H9 (cell line): ENCODE measurements around the gene SNUPN. TPM values are rescaled to one million over a fixed set of nuclear protein-coding genes. Genes with fewer than 3 reads are reported as not detected.
"Not testable (repeated sequence)": the region's sequence is repeated elsewhere in the genome, so short reads cannot be mapped to it uniquely, and the experiment has no call there.

Source experiments
- DNase-seq: peaks from one replicate; pipeline ENCODE4 v3.0.0-alpha.2; 2017
- H2AFZ ChIP-seq: one replicate; pipeline ENCODE4 v1.6.1; 2013; ENCODE audit warnings: mild to moderate bottlenecking, low read length, control low read depth, moderate library complexity
- H2AK5ac ChIP-seq: 2 replicates; pipeline ENCODE4 v1.6.1; 2013; ENCODE audit warnings: low read length, control low read depth, mixed read lengths; ENCODE audit not compliant: insufficient read length
- H2BK120ac ChIP-seq: one replicate; pipeline ENCODE4 v1.6.1; 2013; ENCODE audit warnings: low read depth, mild to moderate bottlenecking, low read length, control low read depth, inconsistent platforms; ENCODE audit not compliant: poor library complexity, severe bottlenecking
- H2BK12ac ChIP-seq: 2 replicates; pipeline ENCODE4 v1.6.1; 2013; ENCODE audit warnings: low read length, control low read depth, mixed read lengths, low read depth; ENCODE audit not compliant: insufficient read length
- H2BK15ac ChIP-seq: 2 replicates; pipeline ENCODE4 v1.6.1; 2013; ENCODE audit warnings: low read depth, low read length, control low read depth
- H2BK20ac ChIP-seq: one replicate; pipeline ENCODE4 v1.6.1; 2013; ENCODE audit warnings: low read depth, mild to moderate bottlenecking, low read length, control low read depth, inconsistent platforms; ENCODE audit not compliant: poor library complexity, severe bottlenecking
- H2BK5ac ChIP-seq: 2 replicates; pipeline ENCODE4 v1.6.1; 2013; ENCODE audit warnings: low read length, control low read depth, mixed read lengths; ENCODE audit not compliant: insufficient read length
- H3K14ac ChIP-seq: 2 replicates; pipeline ENCODE4 v1.6.1; 2013; ENCODE audit warnings: low read length, control low read depth; ENCODE audit not compliant: insufficient read depth
- H3K18ac ChIP-seq: 2 replicates; pipeline ENCODE4 v1.6.1; 2013; ENCODE audit warnings: low read depth, mild to moderate bottlenecking, mixed read lengths, low read length, control low read depth; ENCODE audit not compliant: insufficient read length
- H3K23ac ChIP-seq: 2 replicates; pipeline ENCODE4 v1.6.1; 2013; ENCODE audit warnings: low read length, control low read depth, mixed read lengths, low read depth; ENCODE audit not compliant: insufficient read length
- H3K23me2 ChIP-seq: 2 replicates; pipeline ENCODE4 v1.6.1; 2013; ENCODE audit warnings: low read depth, mild to moderate bottlenecking, mixed read lengths, low read length, control low read depth; ENCODE audit not compliant: insufficient read length, poor library complexity, severe bottlenecking
- H3K27ac ChIP-seq: 2 replicates; pipeline ENCODE4 v1.5.1; 2013; ENCODE audit warnings: low read length, control low read depth, mixed read lengths, low read depth; ENCODE audit not compliant: insufficient read length
- H3K27me3 ChIP-seq: 2 replicates; pipeline ENCODE4 v1.6.1; 2013; ENCODE audit warnings: low read length, control low read depth, inconsistent platforms; ENCODE audit not compliant: insufficient read depth
- H3K4ac ChIP-seq: 2 replicates; pipeline ENCODE4 v1.6.1; 2013; ENCODE audit warnings: low read depth, mild to moderate bottlenecking, control low read depth, inconsistent platforms, low read length, moderate library complexity
- H3K4me1 ChIP-seq: 2 replicates; pipeline ENCODE4 v1.6.1; 2013; ENCODE audit warnings: low read length, control low read depth, inconsistent platforms; ENCODE audit not compliant: insufficient read depth
- H3K4me2 ChIP-seq: 2 replicates; pipeline ENCODE4 v1.6.1; 2013; ENCODE audit warnings: low read length, control low read depth, mixed read lengths; ENCODE audit not compliant: insufficient read length, insufficient read depth
- H3K56ac ChIP-seq: 2 replicates; pipeline ENCODE4 v1.6.1; 2013; ENCODE audit warnings: low read depth, mild to moderate bottlenecking, mixed read lengths, low read length, control low read depth; ENCODE audit not compliant: insufficient read length
- H3K79me1 ChIP-seq: 2 replicates; pipeline ENCODE4 v1.6.1; 2013; ENCODE audit warnings: low read depth, mild to moderate bottlenecking, moderate library complexity, low read length, control low read depth, inconsistent platforms; ENCODE audit not compliant: insufficient read depth, poor library complexity, severe bottlenecking
- H3K79me2 ChIP-seq: 2 replicates; pipeline ENCODE4 v1.6.1; 2013; ENCODE audit warnings: low read length, control low read depth, inconsistent platforms; ENCODE audit not compliant: insufficient read depth
- H3K9ac ChIP-seq: 2 replicates; pipeline ENCODE4 v1.6.1; 2013; ENCODE audit warnings: low read length, control low read depth, mixed read lengths; ENCODE audit not compliant: insufficient read length; ENCODE audit errors: extremely low read depth
- H3K9me3 ChIP-seq: one replicate; pipeline ENCODE4 v1.6.1; 2013; ENCODE audit warnings: low read depth, low read length, inconsistent platforms; ENCODE audit not compliant: control insufficient read depth
- H3T11ph ChIP-seq: one replicate; pipeline ENCODE4 v1.6.1; 2013; ENCODE audit warnings: mild to moderate bottlenecking, low read length, control low read depth, inconsistent platforms
- H4K20me1 ChIP-seq: one replicate; pipeline ENCODE4 v1.6.1; 2013; ENCODE audit not compliant: control insufficient read depth, insufficient read length, insufficient read depth
- H4K5ac ChIP-seq: 2 replicates; pipeline ENCODE4 v1.6.1; 2013; ENCODE audit warnings: low read depth, mild to moderate bottlenecking, mixed read lengths, low read length, control low read depth; ENCODE audit not compliant: insufficient read length
- H4K8ac ChIP-seq: replicated peaks from 2 replicates; pipeline ENCODE4 v1.6.1; 2013; ENCODE audit warnings: low read length, control low read depth, mixed read lengths, low read depth; ENCODE audit not compliant: insufficient read length
- H4K91ac ChIP-seq: 2 replicates; pipeline ENCODE4 v1.6.1; 2013; ENCODE audit warnings: low read depth, mild to moderate bottlenecking, moderate library complexity, mixed read lengths, low read length, control low read depth; ENCODE audit not compliant: insufficient read length
- H3K27ac Mint-ChIP-seq, 3 experiments: 2 replicates in 2 of 3; 3 replicates in 1 of 3; pipeline ENCODE4 v1.8.0; 2020 to 2021; ENCODE audit warnings: mixed read lengths in 3 of 3, mild to moderate bottlenecking in 1 of 3, moderate library complexity in 1 of 3
- H3K27me3 Mint-ChIP-seq: 2 replicates; pipeline ENCODE4 v1.8.0; 2021; ENCODE audit warnings: low read depth, mild to moderate bottlenecking, moderate library complexity, mixed read lengths
- H3K36me3 Mint-ChIP-seq, 3 experiments: 2 replicates in 2 of 3; 3 replicates in 1 of 3; pipeline ENCODE4 v1.8.0; 2020 to 2021; ENCODE audit warnings: low read depth in 3 of 3, mixed read lengths in 3 of 3; ENCODE audit not compliant: insufficient read depth in 1 of 3
- H3K4me1 Mint-ChIP-seq, 2 experiments: 2 replicates each; pipeline ENCODE4 v1.8.0; 2020; ENCODE audit warnings: mixed read lengths in 2 of 2
- H3K4me3 Mint-ChIP-seq, 2 experiments: 2 replicates in 1 of 2; 3 replicates in 1 of 2; pipeline ENCODE4 v1.8.0; 2020 to 2021; ENCODE audit warnings: mild to moderate bottlenecking in 2 of 2, mixed read lengths in 2 of 2, moderate library complexity in 1 of 2
- H3K9me3 Mint-ChIP-seq, 2 experiments: 2 replicates in 1 of 2; 3 replicates in 1 of 2; pipeline ENCODE4 v1.8.0; 2020; ENCODE audit warnings: mild to moderate bottlenecking in 2 of 2, mixed read lengths in 2 of 2, moderate library complexity in 1 of 2
- WGBS: extraction: QIAGEN DNeasy Blood & Tissue Kit; methylation state at CpG from one replicate; pipeline ENCODE4 v1.1.7; 2013; ENCODE audit warnings: missing lambda C conversion rate, low lambda C conversion rate, mixed read lengths; ENCODE audit not compliant: insufficient read length; ENCODE audit errors: extremely low coverage; 5-methylcytosine and 5-hydroxymethylcytosine counted together
- total RNA-seq: library from RNA; stranded (reverse); gene quantifications from 2 replicates; pipeline ENCODE4 v1.2.1, GENCODE V29; 2021
- TF ChIP-seq, protein P1 (sequence below): fragments of 200-600 bp; sonication (generic); conservative IDR thresholded peaks from 3 replicates; pipeline ENCODE4 v1.8.0; 2021; ENCODE audit warnings: antibody characterized with exemption, mild to moderate bottlenecking

Gene SNUPN
- total RNA-seq, 1 experiment from 2014 or later, result 32.7 TPM

- H4K20me1 ChIP-seq, result no peaks in the 10 kb centered on the region
- H3K23ac ChIP-seq, result no peak overlapping the region
- no peak overlapping the region for H2BK5ac ChIP-seq
- H3K27me3 ChIP-seq, result no peaks in the 10 kb centered on the region
- H3K79me2 ChIP-seq, result no peaks in the 10 kb centered on the region; the same call in 1 of the 2 replicates
- Mint-ChIP-seq H3K4me1 (peaks cover 0 to 7% of the 10 kb centered on the region in 2 experiments; a peak in 2 of 4 replicates), H3K36me3 (peaks cover 14 to 31% (median 23%) of the 10 kb centered on the region in 3 experiments; a peak in 6 of 7 replicates), H3K27me3 (no peaks in the 10 kb centered on the region), H3K4me3 (no peak overlapping the region), H3K27ac (no peak overlapping the region; a peak in 2 of 7 replicates), H3K9me3 (peaks cover 4% of the 10 kb centered on the region in 2 experiments; a peak in 4 of 5 replicates)
- H2AFZ ChIP-seq, result no peak overlapping the region
- H3K14ac ChIP-seq, result no peak overlapping the region
- H4K8ac ChIP-seq, result no peak overlapping the region
- no peak overlapping the region for H2BK15ac ChIP-seq
- H4K5ac ChIP-seq, result no peak overlapping the region
- no peaks in the 10 kb centered on the region for H3K4me1 ChIP-seq
- no peak overlapping the region for H3K4ac ChIP-seq
- H3T11ph ChIP-seq, result no peak overlapping the region
- H4K91ac ChIP-seq, result no peak overlapping the region
- DNase-seq, result no peak
- no peak overlapping the region for H3K18ac ChIP-seq
- WGBS, result no CpG with 5 or more reads among the region's 5 CpGs
- H2BK12ac ChIP-seq, result no peak overlapping the region
- H3K56ac ChIP-seq, result no peak overlapping the region
- H2AK5ac ChIP-seq, result no peak overlapping the region
- no peak overlapping the region for H3K9ac ChIP-seq
- H2BK120ac ChIP-seq, result no peak overlapping the region
- no peaks in the 10 kb centered on the region for H3K9me3 ChIP-seq
- H3K4me2 ChIP-seq, result no peak overlapping the region
- H3K23me2 ChIP-seq, result no peaks in the 10 kb centered on the region
- TF ChIP-seq, protein P1, sequence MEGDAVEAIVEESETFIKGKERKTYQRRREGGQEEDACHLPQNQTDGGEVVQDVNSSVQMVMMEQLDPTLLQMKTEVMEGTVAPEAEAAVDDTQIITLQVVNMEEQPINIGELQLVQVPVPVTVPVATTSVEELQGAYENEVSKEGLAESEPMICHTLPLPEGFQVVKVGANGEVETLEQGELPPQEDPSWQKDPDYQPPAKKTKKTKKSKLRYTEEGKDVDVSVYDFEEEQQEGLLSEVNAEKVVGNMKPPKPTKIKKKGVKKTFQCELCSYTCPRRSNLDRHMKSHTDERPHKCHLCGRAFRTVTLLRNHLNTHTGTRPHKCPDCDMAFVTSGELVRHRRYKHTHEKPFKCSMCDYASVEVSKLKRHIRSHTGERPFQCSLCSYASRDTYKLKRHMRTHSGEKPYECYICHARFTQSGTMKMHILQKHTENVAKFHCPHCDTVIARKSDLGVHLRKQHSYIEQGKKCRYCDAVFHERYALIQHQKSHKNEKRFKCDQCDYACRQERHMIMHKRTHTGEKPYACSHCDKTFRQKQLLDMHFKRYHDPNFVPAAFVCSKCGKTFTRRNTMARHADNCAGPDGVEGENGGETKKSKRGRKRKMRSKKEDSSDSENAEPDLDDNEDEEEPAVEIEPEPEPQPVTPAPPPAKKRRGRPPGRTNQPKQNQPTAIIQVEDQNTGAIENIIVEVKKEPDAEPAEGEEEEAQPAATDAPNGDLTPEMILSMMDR, result no peak
- H3K27ac ChIP-seq, result no peak overlapping the region
- no peak overlapping the region for H2BK20ac ChIP-seq
- peaks cover 2% of the 10 kb centered on the region for H3K79me1 ChIP-seq
Observed at GRCh38 chr15:75561888-75562287, 63.6 kb downstream of the SNUPN start.

DNA sequence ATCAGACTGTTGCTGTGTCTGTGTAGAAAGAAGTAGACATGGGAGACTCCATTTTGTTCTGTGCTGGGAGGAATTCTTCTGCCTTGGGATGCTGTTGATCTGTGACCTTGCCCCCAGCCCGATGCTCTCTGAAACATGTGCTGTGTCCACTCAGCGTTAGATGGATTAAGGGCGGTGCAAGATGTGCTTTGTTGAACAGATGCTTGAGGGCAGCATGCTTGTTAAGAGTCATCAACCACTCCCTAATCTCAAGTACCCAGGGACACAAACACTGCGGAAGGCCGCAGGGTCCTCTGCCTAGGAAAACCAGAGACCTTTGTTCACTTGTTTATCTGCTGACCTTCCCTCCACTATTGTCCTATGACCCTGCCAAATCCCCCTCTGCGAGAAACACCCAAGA lies 66.2 kb downstream of the SNUPN start:
- H3K9ac ChIP-seq, H3K9me3 Mint-ChIP-seq, H3K4me1 ChIP-seq, H2BK120ac ChIP-seq, H3K14ac ChIP-seq, H4K5ac ChIP-seq, H2BK5ac ChIP-seq, H3K27ac Mint-ChIP-seq, H4K20me1 ChIP-seq, H2AFZ ChIP-seq, H3K27ac ChIP-seq, H3K79me2 ChIP-seq, H3K18ac ChIP-seq, H3K23ac ChIP-seq, H3K9me3 ChIP-seq, H3K4me1 Mint-ChIP-seq, H2BK20ac ChIP-seq, H2BK12ac ChIP-seq, H3K56ac ChIP-seq, H3T11ph ChIP-seq, H3K4me2 ChIP-seq, H3K4me3 Mint-ChIP-seq, H4K8ac ChIP-seq, DNase-seq, H3K27me3 ChIP-seq, H2AK5ac ChIP-seq, H3K4ac ChIP-seq, H2BK15ac ChIP-seq, H3K79me1 ChIP-seq, H4K91ac ChIP-seq, H3K23me2 ChIP-seq, H3K27me3 Mint-ChIP-seq: not testable (repeated sequence)
- no CpG with 5 or more reads among the region's 6 CpGs for WGBS
- peaks cover 14 to 31% (median 23%) of the 10 kb centered on the region in 3 experiments; a peak in 6 of 7 replicates for H3K36me3 Mint-ChIP-seq
